HFFc6 (cell line): ENCODE measurements around the gene NUP35. TPM values are rescaled to one million over a fixed set of nuclear protein-coding genes. Genes with fewer than 3 reads are reported as not detected.

Experiments used
- DNase-seq: peaks from one replicate; pipeline ENCODE4 v3.0.0-alpha.2; 2018
- H3K27ac Mint-ChIP-seq: 2 replicates; pipeline ENCODE4 v1.8.0; 2020; ENCODE audit warnings: mild to moderate bottlenecking, mixed read lengths
- H3K27me3 Mint-ChIP-seq: 2 replicates; pipeline ENCODE4 v1.8.0; 2021; ENCODE audit warnings: mild to moderate bottlenecking, moderate library complexity, mixed read lengths; ENCODE audit not compliant: insufficient read depth
- H3K36me3 Mint-ChIP-seq: 2 replicates; pipeline ENCODE4 v1.8.0; 2021; ENCODE audit warnings: low read depth, mixed read lengths
- H3K4me1 Mint-ChIP-seq: 2 replicates; pipeline ENCODE4 v1.8.0; 2020; ENCODE audit warnings: low read depth, mixed read lengths
- H3K4me3 Mint-ChIP-seq: 2 replicates; pipeline ENCODE4 v1.8.0; 2020; ENCODE audit warnings: mild to moderate bottlenecking, moderate library complexity, mixed read lengths
- H3K9me3 Mint-ChIP-seq: 2 replicates; pipeline ENCODE4 v1.8.0; 2020; ENCODE audit warnings: mild to moderate bottlenecking, mixed read lengths
- total RNA-seq, 6 experiments: library from RNA; stranded (reverse); fragmentation: NEBNext Ultra II Directional; extraction: Animal tissue kit (Norgen Biotek cat#: 25700); gene quantifications; 2 replicates in 1 of 6; 3 replicates in 5 of 6; pipeline ENCODE4 v1.2.3, GENCODE V29; 2021
- TF ChIP-seq, protein P1 (sequence below): fragments of 200-600 bp; sonication (generic); IDR thresholded peaks from 2 replicates; pipeline ENCODE4 v1.5.0; 2021; ENCODE audit warnings: antibody characterized with exemption, mild to moderate bottlenecking

NUP35 gene
- total RNA-seq, 6 experiments from 2014 or later = 10.4 to 17.0 (median 14.2) TPM

DNA sequence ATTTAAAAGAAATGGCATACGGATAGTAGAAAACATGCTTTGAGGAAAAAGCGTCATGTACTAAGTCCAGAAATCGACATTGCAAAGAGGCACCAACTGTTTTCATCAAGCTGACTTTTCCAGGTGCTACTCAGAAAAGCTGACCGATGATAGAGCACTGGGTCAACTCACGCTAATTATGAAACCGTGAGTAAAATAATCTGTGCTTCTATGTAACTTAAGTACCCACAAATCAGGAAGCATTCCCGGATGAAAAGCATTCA, 353 bp upstream of the NUP35 start:
- H3K27me3 Mint-ChIP-seq = no peaks in the 10 kb centered on the region; the same call in 1 of the 2 replicates
- H3K9me3 Mint-ChIP-seq = no peaks in the 10 kb centered on the region
- peaks cover 30% of the 10 kb centered on the region for H3K4me1 Mint-ChIP-seq
- DNase-seq = no peak
- H3K4me3 Mint-ChIP-seq = peak overlapping the region; percentile 97
- peak overlapping the region; percentile 97 for H3K27ac Mint-ChIP-seq
- no peaks in the 10 kb centered on the region; the same call in 1 of the 2 replicates for H3K36me3 Mint-ChIP-seq
- TF ChIP-seq, protein P1, sequence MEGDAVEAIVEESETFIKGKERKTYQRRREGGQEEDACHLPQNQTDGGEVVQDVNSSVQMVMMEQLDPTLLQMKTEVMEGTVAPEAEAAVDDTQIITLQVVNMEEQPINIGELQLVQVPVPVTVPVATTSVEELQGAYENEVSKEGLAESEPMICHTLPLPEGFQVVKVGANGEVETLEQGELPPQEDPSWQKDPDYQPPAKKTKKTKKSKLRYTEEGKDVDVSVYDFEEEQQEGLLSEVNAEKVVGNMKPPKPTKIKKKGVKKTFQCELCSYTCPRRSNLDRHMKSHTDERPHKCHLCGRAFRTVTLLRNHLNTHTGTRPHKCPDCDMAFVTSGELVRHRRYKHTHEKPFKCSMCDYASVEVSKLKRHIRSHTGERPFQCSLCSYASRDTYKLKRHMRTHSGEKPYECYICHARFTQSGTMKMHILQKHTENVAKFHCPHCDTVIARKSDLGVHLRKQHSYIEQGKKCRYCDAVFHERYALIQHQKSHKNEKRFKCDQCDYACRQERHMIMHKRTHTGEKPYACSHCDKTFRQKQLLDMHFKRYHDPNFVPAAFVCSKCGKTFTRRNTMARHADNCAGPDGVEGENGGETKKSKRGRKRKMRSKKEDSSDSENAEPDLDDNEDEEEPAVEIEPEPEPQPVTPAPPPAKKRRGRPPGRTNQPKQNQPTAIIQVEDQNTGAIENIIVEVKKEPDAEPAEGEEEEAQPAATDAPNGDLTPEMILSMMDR = no peak

- peaks cover 30% of the 10 kb centered on the region for H3K4me1 Mint-ChIP-seq
These were observed 663 bp downstream of the NUP35 start for GRCh38 chr2:183124957-183125255.

DNA sequence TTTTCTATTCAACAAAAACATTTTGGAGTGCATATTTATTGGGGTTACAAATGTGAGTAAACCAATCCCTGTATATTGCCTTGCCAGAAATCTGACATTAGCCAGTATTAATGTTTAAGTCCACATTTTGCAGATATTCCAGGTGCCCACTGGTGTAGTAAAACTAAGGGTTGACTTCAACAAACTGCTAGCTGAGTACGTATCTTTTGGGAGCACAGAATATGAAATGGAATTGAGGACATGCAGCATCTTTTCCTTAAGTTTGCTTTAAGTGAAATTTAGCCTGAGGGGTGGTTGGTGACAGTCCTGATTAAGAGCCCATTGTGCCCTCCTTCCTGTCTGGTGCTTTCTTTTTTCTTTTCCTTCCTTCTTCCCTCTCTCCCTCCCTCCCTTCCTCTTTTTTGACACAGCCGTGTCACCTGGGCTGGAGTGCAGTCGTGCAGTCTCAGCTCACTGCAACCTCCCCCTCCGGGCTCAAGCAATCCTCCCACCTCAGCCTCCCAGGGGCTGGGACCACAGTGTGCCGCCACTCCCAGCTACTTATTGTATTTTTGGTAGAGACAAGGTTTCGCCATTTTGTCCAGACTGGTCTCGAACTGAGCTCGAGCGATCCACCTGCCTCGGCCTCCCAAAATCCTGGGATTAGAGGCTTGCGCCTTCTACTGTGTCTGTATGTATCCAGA, 1.6 kb downstream of the NUP35 start:
- no peaks in the 10 kb centered on the region; the same call in 1 of the 2 replicates for H3K27me3 Mint-ChIP-seq
- no peak for DNase-seq
- H3K36me3 Mint-ChIP-seq = no peaks in the 10 kb centered on the region; the same call in 1 of the 2 replicates
- no peaks in the 10 kb centered on the region for H3K9me3 Mint-ChIP-seq
- 0 out of 2 replicates have a peak overlapping the region, but pooled peaks have one; percentile 97 for H3K27ac Mint-ChIP-seq
- peaks cover 30% of the 10 kb centered on the region for H3K4me1 Mint-ChIP-seq
- H3K4me3 Mint-ChIP-seq = peak overlapping the region; percentile 97
- TF ChIP-seq, protein P1 = no peak

More at GRCh38 chr2:183124957-183125255, 663 bp downstream of the NUP35 start:
- H3K27ac Mint-ChIP-seq = peak overlapping the region; percentile 97
- H3K27me3 Mint-ChIP-seq = no peaks in the 10 kb centered on the region; the same call in 1 of the 2 replicates
- peak overlapping the region; percentile 97 for H3K4me3 Mint-ChIP-seq
- TF ChIP-seq, protein P1 = no peak
- no peak for DNase-seq
- H3K9me3 Mint-ChIP-seq = no peaks in the 10 kb centered on the region
- H3K36me3 Mint-ChIP-seq = no peaks in the 10 kb centered on the region; the same call in 1 of the 2 replicates

- no peak overlapping the region for H3K27ac Mint-ChIP-seq
- H3K9me3 Mint-ChIP-seq = no peaks in the 10 kb centered on the region
- H3K4me1 Mint-ChIP-seq = peaks cover 30% of the 10 kb centered on the region
- H3K27me3 Mint-ChIP-seq = no peaks in the 10 kb centered on the region; the same call in 1 of the 2 replicates
- H3K36me3 Mint-ChIP-seq = no peaks in the 10 kb centered on the region; the same call in 1 of the 2 replicates
- H3K4me3 Mint-ChIP-seq = peak overlapping the region; percentile 97; the same call in 1 of the 2 replicates
- TF ChIP-seq, protein P1 = no peak
- no peak for DNase-seq
These were observed 2.4 kb downstream of the NUP35 start for GRCh38 chr2:183126635-183127034.

DNA sequence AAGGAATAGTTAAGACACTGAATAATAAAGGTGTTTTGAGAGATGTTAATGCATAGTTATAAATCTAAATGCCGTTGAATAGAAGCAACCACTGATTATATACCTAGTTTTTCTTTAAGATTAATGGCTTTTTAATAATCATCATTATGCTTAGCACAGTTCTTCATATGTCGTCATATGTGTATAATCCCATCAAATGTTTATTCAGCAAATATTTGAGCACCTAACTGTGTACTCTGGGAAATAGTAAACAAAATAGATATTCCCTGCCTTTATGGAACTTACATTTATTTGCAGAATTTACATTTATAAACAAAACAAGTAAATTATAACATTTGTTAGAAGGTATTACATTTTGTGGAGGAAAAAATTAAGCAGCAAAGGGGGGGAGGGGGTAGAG, 9.8 kb downstream of the NUP35 start:
- TF ChIP-seq, protein P1 = no peak
- Mint-ChIP-seq H3K27me3 (no peaks in the 10 kb centered on the region), H3K27ac (no peak overlapping the region), H3K9me3 (no peaks in the 10 kb centered on the region), H3K36me3 (peaks cover 9% of the 10 kb centered on the region), H3K4me1 (no peaks in the 10 kb centered on the region), H3K4me3 (no peak overlapping the region)
- DNase-seq = no peak
